Measurements from ENCODE around the gene STK31. TPM values are rescaled to one million over a fixed set of nuclear protein-coding genes. Genes with fewer than 3 reads are reported as not detected.

STK31 gene
- total and polyA plus RNA-seq, 10 of the 15 experiments (the other 5 are each of a cell fraction or from before 2014, with no cell fraction given), result 0.08 to 0.49 (median 0.17) TPM; not detected in 1

DNA sequence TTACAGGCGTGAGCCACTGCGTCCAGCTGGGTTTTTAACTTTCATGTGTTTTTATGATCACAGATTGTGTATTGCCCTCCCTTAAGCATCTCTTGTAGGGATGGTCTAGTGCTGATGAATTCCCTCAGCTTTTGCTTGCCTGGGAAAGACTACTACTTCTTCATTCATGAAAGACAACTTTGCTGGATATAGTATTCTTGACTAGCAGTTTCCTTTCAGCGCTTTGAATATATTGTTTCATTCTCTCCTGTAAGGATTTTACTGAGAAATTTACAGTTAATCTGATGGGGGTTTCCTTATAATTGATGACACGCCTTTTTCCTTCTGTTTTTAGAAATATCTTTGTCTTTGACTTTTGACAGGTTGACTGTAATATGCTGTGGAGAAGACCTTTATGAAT lies 33.2 kb downstream of the STK31 start (continued):
- TF ChIP-seq TBL1XR1 (IDR thresholded peaks at IDR 0.05; ENCODE audit: low read depth, low read length) (no peak), RCOR1 (conservative IDR thresholded peaks at IDR 0.05; ENCODE audit: low read depth, low read length) (no peak), KLF5 (IDR thresholded peaks at IDR 0.05; ENCODE audit: partially characterized antibody) (no peak), CREM (IDR thresholded peaks at IDR 0.05; ENCODE audit: low read depth) (no peak), ZNF622 (IDR thresholded peaks at IDR 0.05) (no peak), KAT2A (conservative IDR thresholded peaks at IDR 0.05; ENCODE audit: control insufficient read depth, low read depth, low read length) (no peak)
- TF ChIP-seq, protein P1, sequence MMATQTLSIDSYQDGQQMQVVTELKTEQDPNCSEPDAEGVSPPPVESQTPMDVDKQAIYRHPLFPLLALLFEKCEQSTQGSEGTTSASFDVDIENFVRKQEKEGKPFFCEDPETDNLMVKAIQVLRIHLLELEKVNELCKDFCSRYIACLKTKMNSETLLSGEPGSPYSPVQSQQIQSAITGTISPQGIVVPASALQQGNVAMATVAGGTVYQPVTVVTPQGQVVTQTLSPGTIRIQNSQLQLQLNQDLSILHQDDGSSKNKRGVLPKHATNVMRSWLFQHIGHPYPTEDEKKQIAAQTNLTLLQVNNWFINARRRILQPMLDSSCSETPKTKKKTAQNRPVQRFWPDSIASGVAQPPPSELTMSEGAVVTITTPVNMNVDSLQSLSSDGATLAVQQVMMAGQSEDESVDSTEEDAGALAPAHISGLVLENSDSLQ (IDR thresholded peaks at IDR 0.05), result no peak
- TF ChIP-seq, protein P2, sequence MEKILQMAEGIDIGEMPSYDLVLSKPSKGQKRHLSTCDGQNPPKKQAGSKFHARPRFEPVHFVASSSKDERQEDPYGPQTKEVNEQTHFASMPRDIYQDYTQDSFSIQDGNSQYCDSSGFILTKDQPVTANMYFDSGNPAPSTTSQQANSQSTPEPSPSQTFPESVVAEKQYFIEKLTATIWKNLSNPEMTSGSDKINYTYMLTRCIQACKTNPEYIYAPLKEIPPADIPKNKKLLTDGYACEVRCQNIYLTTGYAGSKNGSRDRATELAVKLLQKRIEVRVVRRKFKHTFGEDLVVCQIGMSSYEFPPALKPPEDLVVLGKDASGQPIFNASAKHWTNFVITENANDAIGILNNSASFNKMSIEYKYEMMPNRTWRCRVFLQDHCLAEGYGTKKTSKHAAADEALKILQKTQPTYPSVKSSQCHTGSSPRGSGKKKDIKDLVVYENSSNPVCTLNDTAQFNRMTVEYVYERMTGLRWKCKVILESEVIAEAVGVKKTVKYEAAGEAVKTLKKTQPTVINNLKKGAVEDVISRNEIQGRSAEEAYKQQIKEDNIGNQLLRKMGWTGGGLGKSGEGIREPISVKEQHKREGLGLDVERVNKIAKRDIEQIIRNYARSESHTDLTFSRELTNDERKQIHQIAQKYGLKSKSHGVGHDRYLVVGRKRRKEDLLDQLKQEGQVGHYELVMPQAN (conservative IDR thresholded peaks at IDR 0.05), result no peak

GRCh38 chr7:23746629-23747028 lies 36.6 kb downstream of the STK31 start:
- H2AFZ ChIP-seq (ENCODE audit: control insufficient read depth, low read depth, low read length), result no peak overlapping the region
- H3K79me2 ChIP-seq (ENCODE audit: control insufficient read depth, insufficient read depth, low read length), result no peaks in the 10 kb centered on the region
- no peaks in the 10 kb centered on the region for H3K27me3 ChIP-seq (replicated peaks in 1 of 2; ENCODE audit: control insufficient read depth in 2 of 2, insufficient read depth in 2 of 2, low read length in 1 of 2)
- in situ Hi-C loops (cut with MboI), result no loop called here
- RAD21 ChIA-PET (ENCODE audit: unreplicated experiment), result no interaction called here
- FAIRE-seq (no peak), ATAC-seq (no peak), DNase-seq (ENCODE audit: low read depth, low spot score) (no peak)
- H3K4me2 ChIP-seq (ENCODE audit: control insufficient read depth, insufficient read depth), result no peak overlapping the region
- no TSS peak for BruUV-seq (replicated peaks)
- SMC1A ChIA-PET (ENCODE audit: uncharacterized antibody, unreplicated experiment), result no interaction called here
- H3K4me1 ChIP-seq (ENCODE audit: control insufficient read depth, insufficient read depth, low read length), result no peaks in the 10 kb centered on the region
- no peaks in the 10 kb centered on the region for H4K20me1 ChIP-seq (ENCODE audit: control insufficient read depth, insufficient read depth)
- POLR2A ChIA-PET, result no interaction called here
- H3K27ac ChIP-seq (ENCODE audit: control insufficient read depth, insufficient read depth), result no peak overlapping the region
- intact Hi-C loops (cut with micrococcal nuclease; ENCODE audit: unreplicated experiment), result no loop called here
- no peaks in the 10 kb centered on the region for H3K36me3 ChIP-seq (ENCODE audit: control insufficient read depth in 2 of 2, insufficient read depth in 2 of 2, low read length in 1 of 2)
- H3K9ac ChIP-seq (ENCODE audit: control insufficient read depth, insufficient read depth, low read length), result no peak overlapping the region
- 19% methylated on average over 1 of the region's 1 CpG for WGBS (ENCODE audit: insufficient coverage, insufficient replicate concordance, low lambda C conversion rate, missing lambda C conversion rate)
- no peak overlapping the region for H3K4me3 ChIP-seq
- H3K9me3 ChIP-seq (replicated peaks; ENCODE audit: control insufficient read depth, insufficient read depth, low read length), result no peaks in the 10 kb centered on the region; the same call in 1 of the 3 replicates
- CTCF ChIA-PET, result no interaction called here
- TF ChIP-seq E4F1 (IDR thresholded peaks at IDR 0.05; ENCODE audit: borderline replicate concordance, partially characterized antibody) (no peak), BCL3 (IDR thresholded peaks at IDR 0.05; ENCODE audit: borderline replicate concordance, insufficient read depth, low read depth, low read length, poor library complexity, severe bottlenecking) (no peak), CBX3 (IDR thresholded peaks at IDR 0.05; ENCODE audit: borderline replicate concordance, low read depth) (no peak), PAX8 (IDR thresholded peaks at IDR 0.05) (no peak), PML (IDR thresholded peaks at IDR 0.05; ENCODE audit: low read length) (no peak)
- TF ChIP-seq, protein P3, sequence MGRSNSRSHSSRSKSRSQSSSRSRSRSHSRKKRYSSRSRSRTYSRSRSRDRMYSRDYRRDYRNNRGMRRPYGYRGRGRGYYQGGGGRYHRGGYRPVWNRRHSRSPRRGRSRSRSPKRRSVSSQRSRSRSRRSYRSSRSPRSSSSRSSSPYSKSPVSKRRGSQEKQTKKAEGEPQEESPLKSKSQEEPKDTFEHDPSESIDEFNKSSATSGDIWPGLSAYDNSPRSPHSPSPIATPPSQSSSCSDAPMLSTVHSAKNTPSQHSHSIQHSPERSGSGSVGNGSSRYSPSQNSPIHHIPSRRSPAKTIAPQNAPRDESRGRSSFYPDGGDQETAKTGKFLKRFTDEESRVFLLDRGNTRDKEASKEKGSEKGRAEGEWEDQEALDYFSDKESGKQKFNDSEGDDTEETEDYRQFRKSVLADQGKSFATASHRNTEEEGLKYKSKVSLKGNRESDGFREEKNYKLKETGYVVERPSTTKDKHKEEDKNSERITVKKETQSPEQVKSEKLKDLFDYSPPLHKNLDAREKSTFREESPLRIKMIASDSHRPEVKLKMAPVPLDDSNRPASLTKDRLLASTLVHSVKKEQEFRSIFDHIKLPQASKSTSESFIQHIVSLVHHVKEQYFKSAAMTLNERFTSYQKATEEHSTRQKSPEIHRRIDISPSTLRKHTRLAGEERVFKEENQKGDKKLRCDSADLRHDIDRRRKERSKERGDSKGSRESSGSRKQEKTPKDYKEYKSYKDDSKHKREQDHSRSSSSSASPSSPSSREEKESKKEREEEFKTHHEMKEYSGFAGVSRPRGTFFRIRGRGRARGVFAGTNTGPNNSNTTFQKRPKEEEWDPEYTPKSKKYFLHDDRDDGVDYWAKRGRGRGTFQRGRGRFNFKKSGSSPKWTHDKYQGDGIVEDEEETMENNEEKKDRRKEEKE (IDR thresholded peaks at IDR 0.05), result no peak

All from GM12878 (cell line).